ENCODE data around the gene SIM1. TPM values are rescaled to one million over a fixed set of nuclear protein-coding genes. Genes with fewer than 3 reads are reported as not detected.
"Not testable (repeated sequence)": the region's sequence is repeated elsewhere in the genome, so short reads cannot be mapped to it uniquely, and the experiment has no call there.

Gene SIM1
- total RNA-seq, 4 donors from 2014 or later, result not detected

DNA sequence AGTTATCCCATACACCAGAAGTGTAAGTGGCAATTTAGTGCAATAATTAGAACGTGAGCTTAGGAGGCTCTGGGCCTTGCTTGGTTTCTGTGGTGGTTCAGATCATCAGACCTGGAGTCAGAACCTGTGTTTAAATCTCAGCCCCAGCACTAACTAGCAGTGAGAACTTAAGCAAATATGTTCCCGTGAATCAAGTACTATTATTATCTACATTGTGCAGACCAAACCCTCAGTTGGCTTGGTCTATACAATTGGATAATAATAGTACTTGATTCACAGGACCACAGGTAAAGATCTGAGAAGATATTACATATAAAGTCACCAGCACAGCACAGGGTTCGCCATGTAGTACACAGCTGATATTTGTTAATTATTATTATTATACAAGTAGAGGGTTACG lies 93.1 kb downstream of the SIM1 start:
- WGBS, 2 donors (ENCODE audit: low coverage in 1 of 2), result 88 to 90% methylated on average over 4 of the region's 4 CpGs
- no peak for TF ChIP-seq EP300 (IDR thresholded peaks at IDR 0.05; ENCODE audit: low read depth)
- TF ChIP-seq CTCF (IDR thresholded peaks at IDR 0.05), result no peak
- TF ChIP-seq POLR2AphosphoS5 (IDR thresholded peaks at IDR 0.05), result no peak
- no peak for TF ChIP-seq POLR2A (IDR thresholded peaks at IDR 0.05)
- in situ Hi-C loops (cut with MboI; ENCODE audit: low pct_ligation_motif_present in 1 of 4, low pct_unique_long_range_greater_than_20kb in 1 of 4, low sequenced_read_pairs in 3 of 4), result no loop called here
- no peak overlapping the region for H3K4me3 ChIP-seq
- H3K9me3 ChIP-seq, result no peaks in the 10 kb centered on the region
- no peak overlapping the region for H3K27ac ChIP-seq
- DNase-seq, result no peak
- H3K4me1 ChIP-seq, result no peaks in the 10 kb centered on the region
- no peaks in the 10 kb centered on the region for H3K27me3 ChIP-seq
- no peaks in the 10 kb centered on the region for H3K36me3 ChIP-seq
- intact Hi-C loops (cut with DNase I; ENCODE audit: low total_unique reads), result no loop called here

GRCh38 chr6:100370265-100370664 lies 94.5 kb downstream of the SIM1 start:
- no peaks in the 10 kb centered on the region for H3K4me1 ChIP-seq
- no peaks in the 10 kb centered on the region for H3K9me3 ChIP-seq
- no peak overlapping the region for H3K27ac ChIP-seq
- DNase-seq, result no peak
- H3K36me3 ChIP-seq, result no peaks in the 10 kb centered on the region
- no peak for TF ChIP-seq POLR2AphosphoS5 (IDR thresholded peaks at IDR 0.05)
- no peak for TF ChIP-seq EP300 (IDR thresholded peaks at IDR 0.05; ENCODE audit: low read depth)
- TF ChIP-seq POLR2A (IDR thresholded peaks at IDR 0.05), result no peak
- TF ChIP-seq CTCF (IDR thresholded peaks at IDR 0.05), result no peak
- H3K4me3 ChIP-seq, result no peak overlapping the region
- 47 to 50% methylated on average over 1 of the region's 1 CpG for WGBS, 2 donors (ENCODE audit: low coverage in 1 of 2)
- H3K27me3 ChIP-seq, result no peaks in the 10 kb centered on the region
- in situ Hi-C loops (cut with MboI; ENCODE audit: low pct_ligation_motif_present in 1 of 4, low pct_unique_long_range_greater_than_20kb in 1 of 4, low sequenced_read_pairs in 3 of 4), result no loop called here
- intact Hi-C loops (cut with DNase I; ENCODE audit: low total_unique reads), result no loop called here

DNA sequence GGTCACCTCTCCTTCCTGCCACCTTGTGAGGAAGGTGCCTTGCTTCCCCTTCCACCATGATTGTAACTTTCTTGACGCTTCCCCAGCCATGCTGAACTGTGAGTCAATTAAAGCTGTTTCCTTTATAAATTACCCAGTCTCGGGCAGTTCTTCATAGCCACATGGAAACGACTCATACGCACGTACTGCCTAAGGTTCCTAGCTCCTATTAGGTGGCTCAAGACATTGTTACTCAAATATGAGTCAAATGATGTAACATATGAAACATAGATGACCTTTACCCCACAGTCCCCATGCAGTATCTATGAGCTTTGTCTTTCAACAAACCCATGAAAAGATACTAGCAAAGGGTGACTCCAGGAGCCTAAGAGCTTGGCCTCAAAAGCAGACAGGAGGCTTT lies 98.3 kb downstream of the SIM1 start:
- H3K27me3 ChIP-seq, result no peaks in the 10 kb centered on the region
- DNase-seq, result no peak
- H3K36me3 ChIP-seq, result no peaks in the 10 kb centered on the region
- 75 to 81% methylated on average over 5 of the region's 5 CpGs for WGBS, 2 donors (ENCODE audit: low coverage in 1 of 2)
- no peak for TF ChIP-seq POLR2A (IDR thresholded peaks at IDR 0.05)
- no peak for TF ChIP-seq POLR2AphosphoS5 (IDR thresholded peaks at IDR 0.05)
- no peak for TF ChIP-seq EP300 (IDR thresholded peaks at IDR 0.05; ENCODE audit: low read depth)
- no peak for TF ChIP-seq CTCF (IDR thresholded peaks at IDR 0.05)
- in situ Hi-C loops (cut with MboI; ENCODE audit: low pct_ligation_motif_present in 1 of 4, low pct_unique_long_range_greater_than_20kb in 1 of 4, low sequenced_read_pairs in 3 of 4), result no loop called here
- H3K4me3 ChIP-seq, result no peak overlapping the region
- intact Hi-C loops (cut with DNase I; ENCODE audit: low total_unique reads), result no loop called here
- no peaks in the 10 kb centered on the region for H3K4me1 ChIP-seq
- no peak overlapping the region for H3K27ac ChIP-seq
- H3K9me3 ChIP-seq, result no peaks in the 10 kb centered on the region

DNA sequence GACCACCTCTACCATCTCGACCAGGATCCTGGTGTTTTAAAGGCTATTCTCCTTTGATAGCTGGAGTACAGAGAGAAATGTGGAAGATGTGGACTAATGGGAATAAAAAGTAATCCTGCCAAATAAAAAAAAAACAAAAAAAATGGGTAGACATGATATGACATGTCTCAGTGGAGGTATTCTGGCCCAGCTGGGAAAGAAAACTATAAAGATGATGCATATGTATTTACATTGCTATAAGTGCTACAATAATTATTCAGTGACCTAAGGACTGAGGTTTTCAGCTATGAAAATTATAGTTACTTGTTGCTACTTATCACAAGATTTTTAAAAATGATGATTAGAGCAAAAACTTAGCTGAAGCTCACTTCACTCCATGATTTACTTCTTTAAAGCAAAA lies 101.1 kb downstream of the SIM1 start:
- no peaks in the 10 kb centered on the region for H3K4me1 ChIP-seq
- intact Hi-C loops (cut with DNase I; ENCODE audit: low total_unique reads), result no loop called here
- no peak for TF ChIP-seq CTCF (IDR thresholded peaks at IDR 0.05)
- TF ChIP-seq POLR2A (IDR thresholded peaks at IDR 0.05), result no peak
- no peak for TF ChIP-seq EP300 (IDR thresholded peaks at IDR 0.05; ENCODE audit: low read depth)
- no peak for TF ChIP-seq POLR2AphosphoS5 (IDR thresholded peaks at IDR 0.05)
- H3K27me3 ChIP-seq, result no peaks in the 10 kb centered on the region
- in situ Hi-C loops (cut with MboI; ENCODE audit: low pct_ligation_motif_present in 1 of 4, low pct_unique_long_range_greater_than_20kb in 1 of 4, low sequenced_read_pairs in 3 of 4), result no loop called here
- DNase-seq, result no peak
- 10 to 22% methylated on average over 1 of the region's 1 CpG for WGBS, 2 donors (ENCODE audit: low coverage in 1 of 2)
- no peak overlapping the region for H3K27ac ChIP-seq
- no peak overlapping the region for H3K4me3 ChIP-seq
- H3K9me3 ChIP-seq, result no peaks in the 10 kb centered on the region
- no peaks in the 10 kb centered on the region for H3K36me3 ChIP-seq

DNA sequence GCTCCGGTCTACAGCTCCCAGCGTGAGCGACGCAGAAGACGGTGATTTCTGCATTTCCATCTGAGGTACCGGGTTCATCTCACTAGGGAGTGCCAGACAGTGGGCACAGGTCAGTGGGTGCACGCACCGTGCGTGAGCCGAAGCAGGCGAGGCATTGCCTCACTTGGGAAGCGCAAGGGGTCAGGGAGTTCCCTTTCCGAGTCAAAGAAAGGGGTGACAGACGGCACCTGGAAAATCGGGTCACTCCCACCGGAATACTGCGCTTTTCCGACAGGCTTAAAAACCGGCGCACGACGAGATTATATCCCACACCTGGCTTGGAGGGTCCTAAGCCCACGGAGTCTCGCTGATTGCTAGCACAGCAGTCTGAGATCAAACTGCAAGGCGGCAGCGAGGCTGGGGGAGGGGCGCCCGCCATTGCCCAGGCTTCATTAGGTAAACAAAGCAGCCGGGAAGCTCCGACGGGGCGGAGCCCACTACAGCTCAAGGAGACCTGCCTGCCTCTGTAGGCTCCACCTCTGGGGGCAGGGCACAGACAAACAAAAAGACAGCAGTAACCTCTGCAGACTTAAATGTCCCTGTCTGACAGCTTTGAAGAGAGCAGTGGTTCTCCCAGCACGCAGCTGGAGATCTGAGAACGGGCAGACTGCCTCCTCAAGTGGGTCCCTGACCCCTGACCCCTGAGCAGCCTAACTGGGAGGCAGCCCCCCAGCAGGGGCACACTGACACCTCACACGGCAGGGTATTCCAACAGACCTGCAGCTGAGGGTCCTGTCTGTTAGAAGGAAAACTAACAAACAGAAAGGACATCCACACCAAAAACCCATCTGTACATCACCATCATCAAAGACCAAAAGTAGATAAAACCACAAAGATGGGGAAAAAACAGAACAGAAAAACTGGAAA lies 109.7 kb downstream of the SIM1 start:
- H3K9me3 ChIP-seq; H3K4me1 ChIP-seq; H3K36me3 ChIP-seq; intact Hi-C loops (cut with DNase I; ENCODE audit: low total_unique reads); in situ Hi-C loops (cut with MboI; ENCODE audit: low pct_ligation_motif_present in 1 of 4, low pct_unique_long_range_greater_than_20kb in 1 of 4, low sequenced_read_pairs in 3 of 4); H3K4me3 ChIP-seq; H3K27me3 ChIP-seq; H3K27ac ChIP-seq; DNase-seq: not testable (repeated sequence)
- WGBS, 2 donors (ENCODE audit: low coverage in 1 of 2), result 84% methylated on average over 28 of the region's 35 CpGs; no CpG with 5 or more reads in 1 of the 2 donors

Measured in transverse colon (tissue), 4 donors.